ENCODE data around the gene E2F4. TPM values are rescaled to one million over a fixed set of nuclear protein-coding genes. Genes with fewer than 3 reads are reported as not detected.

The E2F4 gene
- total RNA-seq, 6 experiments from 2014 or later = 14.4 to 36.4 (median 22.4) TPM

- Histone ChIP-seq H3K4me3 (peak overlapping the region; percentile 56 to 79 (median 67)), H3K27me3 (no peaks in the 10 kb centered on the region), H3K27ac (peak overlapping the region; percentile 85 to 91 (median 90)), H3K36me3 (no peaks in the 10 kb centered on the region), H3K9me3 (no peaks in the 10 kb centered on the region), H3K4me1 (peaks cover 0 to 17% (median 9%) of the 10 kb centered on the region in 4 donors)
- 0% methylated on average over 15 of the region's 59 CpGs for WGBS (ENCODE audit: insufficient coverage, low coverage, low lambda C conversion rate, missing lambda C conversion rate)
- ATAC-seq = peak; percentile 4 to 24 (median 12)
- TF ChIP-seq POLR2A (IDR thresholded peaks at IDR 0.05) (no peak), CTCF (IDR thresholded peaks at IDR 0.05) (no peak)
- peak in 1 of 3 donors; percentile 69 for DNase-seq
- intact Hi-C loops (cut with DNase I) = no loop called here
Measured at GRCh38 chr16:67184453-67184994, 7.4 kb upstream of the E2F4 start.

GRCh38 chr16:67184995-67185650 is 6.8 kb upstream of the E2F4 start:
- peaks cover 0 to 17% (median 9%) of the 10 kb centered on the region in 4 donors for H3K4me1 ChIP-seq
- ATAC-seq (peak; percentile 55 to 63 (median 58)), DNase-seq (peak; percentile 89 to 92 (median 89))
- H3K27ac ChIP-seq = no peak overlapping the region
- H3K9me3 ChIP-seq = no peaks in the 10 kb centered on the region
- WGBS (ENCODE audit: insufficient coverage, low coverage, low lambda C conversion rate, missing lambda C conversion rate) = 9% methylated on average over 12 of the region's 43 CpGs
- peak; percentile 76 to 83 (median 77) for TF ChIP-seq CTCF (IDR thresholded peaks at IDR 0.05)
- TF ChIP-seq POLR2A (IDR thresholded peaks at IDR 0.05) = no peak
- H3K4me3 ChIP-seq = no peak overlapping the region
- intact Hi-C loops (cut with DNase I) = no loop called here
- H3K36me3 ChIP-seq = no peaks in the 10 kb centered on the region
- no peaks in the 10 kb centered on the region for H3K27me3 ChIP-seq

GRCh38 chr16:67185651-67186134 is 6.3 kb upstream of the E2F4 start:
- Histone ChIP-seq H3K4me1 (peaks cover 0 to 17% (median 9%) of the 10 kb centered on the region in 4 donors), H3K4me3 (no peak overlapping the region), H3K9me3 (no peaks in the 10 kb centered on the region), H3K36me3 (no peaks in the 10 kb centered on the region), H3K27ac (no peak overlapping the region), H3K27me3 (no peaks in the 10 kb centered on the region)
- no peak for TF ChIP-seq POLR2A (IDR thresholded peaks at IDR 0.05)
- intact Hi-C loops (cut with DNase I) = no loop called here
- 5% methylated on average over 12 of the region's 12 CpGs for WGBS (ENCODE audit: insufficient coverage, low coverage, low lambda C conversion rate, missing lambda C conversion rate)
- no peak for DNase-seq
- ATAC-seq = no peak

- DNase-seq = no peak
- Histone ChIP-seq H3K4me3 (no peak overlapping the region), H3K36me3 (no peaks in the 10 kb centered on the region), H3K27ac (no peak overlapping the region), H3K9me3 (no peaks in the 10 kb centered on the region), H3K4me1 (peaks cover 0 to 20% (median 9%) of the 10 kb centered on the region in 4 donors), H3K27me3 (no peaks in the 10 kb centered on the region)
- WGBS (ENCODE audit: insufficient coverage, low coverage, low lambda C conversion rate, missing lambda C conversion rate) = no CpG with 5 or more reads among the region's 5 CpGs
- intact Hi-C loops (cut with DNase I) = no loop called here
- no peak for ATAC-seq
- TF ChIP-seq POLR2A (IDR thresholded peaks at IDR 0.05) (no peak), CTCF (IDR thresholded peaks at IDR 0.05) (no peak)
Measured at GRCh38 chr16:67186550-67186950, 5.4 kb upstream of the E2F4 start.
